Measurements from ENCODE around the gene CEP192.
A peak's percentile ranks its signal among the peaks of the same experiment; 100 is the strongest.

CEP192 gene

DNA sequence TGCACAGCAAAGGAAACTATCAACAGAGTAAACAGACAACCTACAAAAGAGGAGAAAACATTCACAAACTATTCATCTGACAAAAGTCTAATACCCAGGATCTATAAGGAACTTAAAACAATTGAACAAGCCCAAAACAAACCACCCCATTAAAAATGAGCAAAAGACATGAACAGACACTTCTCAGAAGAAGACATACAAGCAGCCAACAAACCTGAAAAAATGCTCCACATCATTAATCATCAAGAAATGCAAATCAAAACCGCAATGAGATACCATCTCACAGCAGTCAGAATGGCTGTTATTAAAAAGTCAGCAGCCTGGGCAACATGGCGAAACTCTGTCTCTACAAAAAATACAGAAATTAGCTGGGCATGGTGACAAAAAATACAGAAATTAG is 117.2 kb downstream of the CEP192 start:
- TF ChIP-seq ZBTB7A (IDR thresholded peaks at IDR 0.05; ENCODE audit: low read depth) = no peak
- no peak for TF ChIP-seq NFIC (IDR thresholded peaks at IDR 0.05)
- TF ChIP-seq EGR1 (IDR thresholded peaks at IDR 0.05) = no peak

DNA sequence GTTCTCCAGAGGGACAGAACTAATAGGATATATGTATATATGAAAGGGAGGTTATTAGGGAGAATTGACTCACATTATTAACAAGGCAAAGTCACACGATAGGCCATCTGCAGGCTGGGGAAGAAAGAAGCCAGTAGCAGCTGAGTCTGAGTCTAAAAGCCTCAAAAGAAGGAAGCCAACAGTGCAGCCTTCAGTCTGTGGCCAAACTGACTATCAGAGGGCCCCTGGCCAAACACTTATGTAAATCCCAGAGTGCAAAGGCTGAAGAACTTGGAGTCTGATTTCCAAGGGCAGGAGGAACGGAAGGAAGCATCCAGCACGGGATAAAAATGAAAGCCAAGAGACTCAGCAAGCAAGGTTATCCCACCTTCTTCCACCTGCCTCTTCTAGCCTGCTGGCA is 119.4 kb downstream of the CEP192 start:
- TF ChIP-seq ZBTB7A (IDR thresholded peaks at IDR 0.05; ENCODE audit: low read depth) (no peak), CREB1 (IDR thresholded peaks at IDR 0.05; ENCODE audit: low read depth) (no peak), EP300 (IDR thresholded peaks at IDR 0.05; ENCODE audit: borderline replicate concordance) (no peak), EGR1 (IDR thresholded peaks at IDR 0.05) (no peak), TCF12 (IDR thresholded peaks at IDR 0.05; ENCODE audit: low read depth) (no peak), TEAD4 (IDR thresholded peaks at IDR 0.05) (no peak), YY1 (IDR thresholded peaks at IDR 0.05; ENCODE audit: low read depth) (no peak)
- TF ChIP-seq, protein P1, sequence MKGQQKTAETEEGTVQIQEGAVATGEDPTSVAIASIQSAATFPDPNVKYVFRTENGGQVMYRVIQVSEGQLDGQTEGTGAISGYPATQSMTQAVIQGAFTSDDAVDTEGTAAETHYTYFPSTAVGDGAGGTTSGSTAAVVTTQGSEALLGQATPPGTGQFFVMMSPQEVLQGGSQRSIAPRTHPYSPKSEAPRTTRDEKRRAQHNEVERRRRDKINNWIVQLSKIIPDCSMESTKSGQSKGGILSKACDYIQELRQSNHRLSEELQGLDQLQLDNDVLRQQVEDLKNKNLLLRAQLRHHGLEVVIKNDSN (IDR thresholded peaks at IDR 0.05) = no peak
- TF ChIP-seq, protein P2, sequence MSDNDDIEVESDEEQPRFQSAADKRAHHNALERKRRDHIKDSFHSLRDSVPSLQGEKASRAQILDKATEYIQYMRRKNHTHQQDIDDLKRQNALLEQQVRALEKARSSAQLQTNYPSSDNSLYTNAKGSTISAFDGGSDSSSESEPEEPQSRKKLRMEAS (IDR thresholded peaks at IDR 0.05) = no peak

DNA sequence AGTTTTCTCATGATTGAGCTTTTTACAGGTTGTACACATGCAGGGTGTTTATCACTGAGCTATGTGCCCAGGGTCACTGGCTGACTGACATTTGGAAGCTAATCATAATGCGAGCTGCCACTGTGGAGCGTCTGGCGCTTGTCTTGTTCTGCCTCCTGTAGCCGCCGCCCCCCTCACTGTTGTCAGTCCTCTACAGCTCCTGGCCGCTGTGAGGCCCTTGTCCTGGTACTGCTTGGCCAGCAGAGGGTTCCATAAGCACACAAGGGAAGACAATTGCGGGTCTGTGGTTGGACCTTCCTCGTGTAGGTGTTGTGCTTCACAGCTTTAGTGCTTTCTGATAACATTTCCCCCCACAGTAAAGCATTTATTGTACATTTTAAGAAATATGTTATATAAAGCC is 121.8 kb downstream of the CEP192 start:
- TF ChIP-seq RAD21 (IDR thresholded peaks at IDR 0.05; ENCODE audit: low read depth) (peak; percentile 74), TEAD4 (IDR thresholded peaks at IDR 0.05) (no peak)

DNA sequence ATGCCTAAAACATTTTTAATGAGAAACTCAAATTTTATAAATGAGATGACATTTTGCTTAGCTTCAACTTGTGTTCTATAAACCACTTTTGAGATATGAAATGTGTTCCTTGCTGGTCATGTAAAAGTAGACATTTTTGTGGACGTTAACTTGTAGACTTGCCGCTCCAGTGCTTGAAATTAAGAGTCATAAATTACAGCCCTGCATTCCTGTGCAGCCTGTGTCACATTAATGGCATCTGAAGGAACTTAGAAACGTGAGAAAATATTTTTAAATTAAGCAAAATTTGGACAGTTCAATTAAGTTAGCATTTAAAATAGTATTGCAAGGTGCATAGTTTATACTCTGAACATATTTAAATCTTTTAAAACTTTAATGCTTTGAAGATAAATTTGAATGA is 129.1 kb downstream of the CEP192 start:
- peak; percentile 58 for TF ChIP-seq TCF12 (IDR thresholded peaks at IDR 0.05; ENCODE audit: low read depth)
- TF ChIP-seq EP300 (IDR thresholded peaks at IDR 0.05; ENCODE audit: borderline replicate concordance) = peak; percentile 90
- TF ChIP-seq, protein P1 (IDR thresholded peaks at IDR 0.05) = no peak
- no peak for TF ChIP-seq YY1 (IDR thresholded peaks at IDR 0.05; ENCODE audit: low read depth)
- TF ChIP-seq, protein P3, sequence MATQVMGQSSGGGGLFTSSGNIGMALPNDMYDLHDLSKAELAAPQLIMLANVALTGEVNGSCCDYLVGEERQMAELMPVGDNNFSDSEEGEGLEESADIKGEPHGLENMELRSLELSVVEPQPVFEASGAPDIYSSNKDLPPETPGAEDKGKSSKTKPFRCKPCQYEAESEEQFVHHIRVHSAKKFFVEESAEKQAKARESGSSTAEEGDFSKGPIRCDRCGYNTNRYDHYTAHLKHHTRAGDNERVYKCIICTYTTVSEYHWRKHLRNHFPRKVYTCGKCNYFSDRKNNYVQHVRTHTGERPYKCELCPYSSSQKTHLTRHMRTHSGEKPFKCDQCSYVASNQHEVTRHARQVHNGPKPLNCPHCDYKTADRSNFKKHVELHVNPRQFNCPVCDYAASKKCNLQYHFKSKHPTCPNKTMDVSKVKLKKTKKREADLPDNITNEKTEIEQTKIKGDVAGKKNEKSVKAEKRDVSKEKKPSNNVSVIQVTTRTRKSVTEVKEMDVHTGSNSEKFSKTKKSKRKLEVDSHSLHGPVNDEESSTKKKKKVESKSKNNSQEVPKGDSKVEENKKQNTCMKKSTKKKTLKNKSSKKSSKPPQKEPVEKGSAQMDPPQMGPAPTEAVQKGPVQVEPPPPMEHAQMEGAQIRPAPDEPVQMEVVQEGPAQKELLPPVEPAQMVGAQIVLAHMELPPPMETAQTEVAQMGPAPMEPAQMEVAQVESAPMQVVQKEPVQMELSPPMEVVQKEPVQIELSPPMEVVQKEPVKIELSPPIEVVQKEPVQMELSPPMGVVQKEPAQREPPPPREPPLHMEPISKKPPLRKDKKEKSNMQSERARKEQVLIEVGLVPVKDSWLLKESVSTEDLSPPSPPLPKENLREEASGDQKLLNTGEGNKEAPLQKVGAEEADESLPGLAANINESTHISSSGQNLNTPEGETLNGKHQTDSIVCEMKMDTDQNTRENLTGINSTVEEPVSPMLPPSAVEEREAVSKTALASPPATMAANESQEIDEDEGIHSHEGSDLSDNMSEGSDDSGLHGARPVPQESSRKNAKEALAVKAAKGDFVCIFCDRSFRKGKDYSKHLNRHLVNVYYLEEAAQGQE (IDR thresholded peaks at IDR 0.05; ENCODE audit: low read depth) = no peak; the same call in 1 of the 2 replicates
- TF ChIP-seq FOXM1 (IDR thresholded peaks at IDR 0.05; ENCODE audit: borderline replicate concordance, low read depth) = peak; percentile 72; the same call in 1 of the 2 replicates
- TF ChIP-seq, protein P2 (IDR thresholded peaks at IDR 0.05) = peak; percentile 29; the same call in 1 of the 2 replicates
- TF ChIP-seq TEAD4 (IDR thresholded peaks at IDR 0.05) = peak; percentile 96

DNA sequence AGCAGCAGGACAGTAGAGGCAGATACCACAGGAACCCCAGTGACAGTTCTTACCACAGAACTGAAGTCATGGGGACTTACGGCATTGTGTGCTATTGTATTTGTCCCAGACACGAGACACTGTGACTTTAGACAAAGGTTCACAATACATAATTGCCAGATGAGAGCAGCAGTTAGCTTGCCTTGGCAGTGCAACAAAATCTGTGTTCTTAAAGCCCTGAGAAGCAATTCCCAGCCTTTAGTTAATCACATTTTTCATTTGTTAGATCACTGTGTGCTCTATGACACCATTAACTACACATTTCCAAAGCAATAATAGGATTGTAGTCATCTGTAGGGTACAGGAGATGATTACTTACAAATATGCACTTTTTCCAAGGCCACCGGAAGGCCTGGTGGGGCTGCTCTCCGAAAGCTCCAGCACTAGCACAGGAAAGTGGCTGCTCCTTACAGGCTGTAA is 129.8 kb downstream of the CEP192 start:
- TF ChIP-seq RAD21 (IDR thresholded peaks at IDR 0.05; ENCODE audit: low read depth) (peak; percentile 22; the same call in 1 of the 2 replicates), NFIC (IDR thresholded peaks at IDR 0.05) (peak; percentile 68), TEAD4 (IDR thresholded peaks at IDR 0.05) (peak; percentile 76), EGR1 (IDR thresholded peaks at IDR 0.05) (no peak), CEBPB (IDR thresholded peaks at IDR 0.05) (peak; percentile 3; the same call in 1 of the 2 replicates), FOXM1 (IDR thresholded peaks at IDR 0.05; ENCODE audit: borderline replicate concordance, low read depth) (peak; percentile 77), TCF12 (IDR thresholded peaks at IDR 0.05; ENCODE audit: low read depth) (peak; percentile 85), ZBTB7A (IDR thresholded peaks at IDR 0.05; ENCODE audit: low read depth) (no peak), CREB1 (IDR thresholded peaks at IDR 0.05; ENCODE audit: low read depth) (no peak), YY1 (IDR thresholded peaks at IDR 0.05; ENCODE audit: low read depth) (no peak), TAF1 (IDR thresholded peaks at IDR 0.05; ENCODE audit: low read depth) (no peak), EP300 (IDR thresholded peaks at IDR 0.05; ENCODE audit: borderline replicate concordance) (peak; percentile 92)
- TF ChIP-seq, protein P2 (IDR thresholded peaks at IDR 0.05) = no peak
- TF ChIP-seq, protein P1 (IDR thresholded peaks at IDR 0.05) = no peak
- TF ChIP-seq, protein P3 (IDR thresholded peaks at IDR 0.05; ENCODE audit: low read depth) = no peak

DNA sequence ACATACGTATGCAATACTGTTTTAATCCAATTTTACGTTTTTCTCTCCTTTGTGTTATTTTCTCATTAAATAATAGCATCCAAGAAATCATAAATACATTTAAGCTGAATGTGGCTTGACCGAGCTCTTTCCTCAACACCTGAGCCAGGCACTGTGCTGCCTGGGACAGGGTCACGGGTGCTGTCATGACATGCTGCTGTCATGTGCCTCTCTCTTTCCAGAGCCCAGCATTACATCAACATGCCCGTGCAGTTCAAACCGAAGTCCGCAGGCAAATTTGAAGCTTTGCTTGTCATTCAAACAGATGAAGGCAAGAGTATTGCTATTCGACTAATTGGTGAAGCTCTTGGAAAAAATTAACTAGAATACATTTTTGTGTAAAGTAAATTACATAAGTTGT is 133.2 kb downstream of the CEP192 start:
- TF ChIP-seq TCF12 (IDR thresholded peaks at IDR 0.05; ENCODE audit: low read depth) (no peak), TEAD4 (IDR thresholded peaks at IDR 0.05) (no peak), TAF1 (IDR thresholded peaks at IDR 0.05; ENCODE audit: low read depth) (no peak), RAD21 (IDR thresholded peaks at IDR 0.05; ENCODE audit: low read depth) (no peak), CREB1 (IDR thresholded peaks at IDR 0.05; ENCODE audit: low read depth) (no peak), EP300 (IDR thresholded peaks at IDR 0.05; ENCODE audit: borderline replicate concordance) (no peak), ZBTB7A (IDR thresholded peaks at IDR 0.05; ENCODE audit: low read depth) (no peak), YY1 (IDR thresholded peaks at IDR 0.05; ENCODE audit: low read depth) (no peak), EGR1 (IDR thresholded peaks at IDR 0.05) (no peak), CEBPB (IDR thresholded peaks at IDR 0.05) (no peak), FOXM1 (IDR thresholded peaks at IDR 0.05; ENCODE audit: borderline replicate concordance, low read depth) (no peak)
- TF ChIP-seq, protein P3 (IDR thresholded peaks at IDR 0.05; ENCODE audit: low read depth) = no peak
- TF ChIP-seq, protein P2 (IDR thresholded peaks at IDR 0.05) = no peak
